Gastroesophageal sphincter (tissue), 4 donors: ENCODE measurements around the gene PITX1. TPM values are rescaled to one million over a fixed set of nuclear protein-coding genes. Genes with fewer than 3 reads are reported as not detected.
A peak's percentile ranks its signal among the peaks of the same experiment; 100 is the strongest.

ENCODE experiments used
- ATAC-seq: fragments of 150-250 bp; one replicate; pipeline ENCODE4 v1.9.1; 2016; ENCODE audit warnings: mild to moderate bottlenecking, moderate library complexity
- H3K27ac ChIP-seq, 4 donors: fragments of 200-600 bp; sonication (generic) in 3 of 4; 1 replicate in 3 of 4; 2 replicates in 1 of 4; pipeline ENCODE4 v1.5.1; 2016 to 2019
- H3K27me3 ChIP-seq: fragments of 200-600 bp; sonication (generic); one replicate; pipeline ENCODE4 v1.5.1; 2019
- H3K36me3 ChIP-seq, 2 donors: fragments of 200-600 bp; sonication (generic); one replicate each; pipeline ENCODE4 v1.5.1; 2019; ENCODE audit warnings: control low read depth in 1 of 2
- H3K4me1 ChIP-seq, 3 donors: fragments of 200-600 bp; sonication (generic); 1 replicate in 2 of 3; 2 replicates in 1 of 3; pipeline ENCODE4 v1.5.1; 2016 to 2019; ENCODE audit warnings: control low read depth in 2 of 3
- H3K4me3 ChIP-seq, 2 donors: fragments of 200-600 bp; sonication (generic); one replicate each; pipeline ENCODE4 v1.5.1; 2019; ENCODE audit warnings: mild to moderate bottlenecking in 1 of 2, moderate library complexity in 1 of 2
- H3K9me3 ChIP-seq, 3 donors: fragments of 200-600 bp; sonication (generic); one replicate each; pipeline ENCODE4 v1.5.1; 2017 to 2019; ENCODE audit warnings: control low read depth in 2 of 3
- CTCF ChIP-seq, 4 experiments: fragments of 200-600 bp in 2 of 4; fragments of 450-650 bp in 2 of 4; sonication (generic) in 1 of 4; IDR thresholded peaks; one replicate each; pipeline ENCODE4 v1.5.1; 2017 to 2019; ENCODE audit warnings: antibody characterized with exemption in 4 of 4, mild to moderate bottlenecking in 2 of 4, moderate library complexity in 2 of 4
- EP300 ChIP-seq: sonication (generic); formaldehyde crosslinking; IDR thresholded peaks from one replicate; pipeline ENCODE4 v1.6.1; 2017; ENCODE audit warnings: antibody characterized with exemption, mild to moderate bottlenecking
- POLR2A ChIP-seq, 2 donors: fragments of 450-650 bp; IDR thresholded peaks; one replicate each; pipeline ENCODE4 v1.6.1; 2017; ENCODE audit warnings: antibody characterized with exemption in 2 of 2, mild to moderate bottlenecking in 2 of 2, moderate library complexity in 1 of 2
- POLR2AphosphoS5 ChIP-seq: sonication (generic); formaldehyde crosslinking; IDR thresholded peaks from one replicate; pipeline ENCODE4 v1.6.1; 2017; ENCODE audit warnings: antibody characterized with exemption
- WGBS, 2 donors: methylation state at CpG; one replicate each; pipeline ENCODE4 v1.1.5; 2018; ENCODE audit warnings: low coverage in 1 of 2; 5-methylcytosine and 5-hydroxymethylcytosine counted together
- total RNA-seq, 4 donors: library from RNA; depleted of rRNA; stranded (reverse); fragments of >200 nt; gene quantifications; one replicate each; pipeline ENCODE4 v1.1.0, GENCODE V29; 2016

PITX1 gene
- total RNA-seq, 4 donors from 2014 or later: 17.0 to 182 (median 79.6) TPM

GRCh38 chr5:135062216-135063055, 28.4 kb upstream of the PITX1 start:
- no peak overlapping the region for H3K27ac ChIP-seq
- no peaks in the 10 kb centered on the region for H3K4me1 ChIP-seq
- H3K36me3 ChIP-seq: no peaks in the 10 kb centered on the region
- H3K9me3 ChIP-seq: no peaks in the 10 kb centered on the region
- H3K4me3 ChIP-seq: no peak overlapping the region
- no peaks in the 10 kb centered on the region for H3K27me3 ChIP-seq
- WGBS, 2 donors: 40% methylated on average over 1 of the region's 17 CpGs; no CpG with 5 or more reads in 1 of the 2 donors
- peak; percentile 31 for TF ChIP-seq POLR2AphosphoS5
- TF ChIP-seq CTCF (IDR thresholded peaks at IDR 0.05): no peak
- ATAC-seq: no peak

- 88 to 98% methylated on average over 4 to 6 of the region's 6 CpGs for WGBS, 2 donors
- Histone ChIP-seq H3K9me3 (no peaks in the 10 kb centered on the region), H3K4me3 (no peak overlapping the region), H3K36me3 (no peaks in the 10 kb centered on the region), H3K27ac (no peak overlapping the region), H3K4me1 (no peaks in the 10 kb centered on the region), H3K27me3 (no peaks in the 10 kb centered on the region)
- TF ChIP-seq POLR2AphosphoS5 (no peak), CTCF (IDR thresholded peaks at IDR 0.05) (no peak)
- ATAC-seq: no peak
Observed at GRCh38 chr5:135061001-135061400, 27.0 kb upstream of the PITX1 start.

- 75% methylated on average over 2 of the region's 3 CpGs; no CpG with 5 or more reads in 1 of the 2 donors for WGBS, 2 donors
- H3K27ac ChIP-seq: no peak overlapping the region
- H3K36me3 ChIP-seq: no peaks in the 10 kb centered on the region
- H3K4me1 ChIP-seq: no peaks in the 10 kb centered on the region
- H3K9me3 ChIP-seq: no peaks in the 10 kb centered on the region
- ATAC-seq: no peak
- no peak overlapping the region for H3K4me3 ChIP-seq
- no peaks in the 10 kb centered on the region for H3K27me3 ChIP-seq
- TF ChIP-seq CTCF (IDR thresholded peaks at IDR 0.05): no peak
- no peak for TF ChIP-seq POLR2A (IDR thresholded peaks at IDR 0.05)
- no peak for TF ChIP-seq POLR2AphosphoS5
- no peak for TF ChIP-seq EP300
Observed at GRCh38 chr5:135060021-135060420, 26.0 kb upstream of the PITX1 start.

GRCh38 chr5:135059000-135059923, 25.2 kb upstream of the PITX1 start:
- no peak for TF ChIP-seq EP300
- no peak for TF ChIP-seq POLR2A (IDR thresholded peaks at IDR 0.05)
- no peak for TF ChIP-seq CTCF (IDR thresholded peaks at IDR 0.05)
- TF ChIP-seq POLR2AphosphoS5: no peak
- no peaks in the 10 kb centered on the region for H3K9me3 ChIP-seq
- H3K4me3 ChIP-seq: no peak overlapping the region
- 61 to 71% methylated on average over 4 to 5 of the region's 12 CpGs for WGBS, 2 donors
- H3K27me3 ChIP-seq: no peaks in the 10 kb centered on the region
- H3K36me3 ChIP-seq: no peaks in the 10 kb centered on the region
- H3K4me1 ChIP-seq: no peaks in the 10 kb centered on the region
- no peak for ATAC-seq
- no peak overlapping the region for H3K27ac ChIP-seq
